GM12878 (cell line): ENCODE results near the gene GNA14. TPM values are rescaled to one million over a fixed set of nuclear protein-coding genes. Genes with fewer than 3 reads are reported as not detected.
A peak's percentile ranks its signal among the peaks of the same experiment; 100 is the strongest.

ENCODE experiments used
- ATAC-seq: fragments of 200-7000 bp; cut with Tn5 transposase; 3 replicates; pipeline ENCODE4 v1.9.1; 2020; ENCODE audit warnings: mild to moderate bottlenecking, moderate library complexity
- BruUV-seq: library from RNA; stranded (reverse); fragments of 400-500 nt; replicated peaks from 2 replicates; lab custom pipeline; 2021; lab: Mats Ljungman, UMichigan
- CTCF ChIA-PET: fragments of 300-600 bp; sonication (Branson Sonifier 250); formaldehyde crosslinking; extraction: SDS; loops from one replicate; lab custom pipeline; 2021; ENCODE audit warnings: inconsistent platforms; lab: Yijun Ruan, JAX
- POLR2A ChIA-PET: fragments of 350-600 bp; formaldehyde crosslinking; extraction: SDS; loops from one replicate; lab custom pipeline; 2021; ENCODE audit warnings: inconsistent platforms; lab: Charles Lee
- RAD21 ChIA-PET: fragments of 300-600 bp; sonication (Branson Sonifier 250); formaldehyde crosslinking; loops from one replicate; lab custom pipeline; 2023; ENCODE audit warnings: antibody characterized with exemption; ENCODE audit not compliant: unreplicated experiment; lab: Charles Lee
- SMC1A ChIA-PET: fragments of 300-600 bp; sonication (Branson Sonifier 250); formaldehyde crosslinking; loops from one replicate; lab custom pipeline; 2023; ENCODE audit not compliant: unreplicated experiment, uncharacterized antibody; lab: Charles Lee
- DNase-seq: peaks from one replicate; pipeline ENCODE4 v3.0.0-alpha.2; 2011; ENCODE audit warnings: low read depth, low spot score
- FAIRE-seq: peaks from 3 replicates; lab custom pipeline; 2011; peaks lifted over from hg19 to GRCh38; lab: Jason Lieb, UNC
- H2AFZ ChIP-seq: 2 replicates; pipeline ENCODE4 v1.6.0; 2011; ENCODE audit warnings: low read depth, low read length, control low read depth; ENCODE audit not compliant: control insufficient read depth
- H3K27ac ChIP-seq: 2 replicates; pipeline ENCODE4 v1.5.1; 2011; ENCODE audit warnings: control low read depth; ENCODE audit not compliant: control insufficient read depth, insufficient read depth
- H3K27me3 ChIP-seq, 2 experiments: replicated peaks in 1 of 2; 2 replicates each; pipeline versions ENCODE4 v1.6.0 to v1.6.1; 2011; ENCODE audit warnings: low read length in 1 of 2; ENCODE audit not compliant: control insufficient read depth in 2 of 2, insufficient read depth in 2 of 2
- H3K36me3 ChIP-seq, 2 experiments: 2 replicates each; pipeline ENCODE4 v1.5.1; 2011; ENCODE audit warnings: low read length in 1 of 2; ENCODE audit not compliant: control insufficient read depth in 2 of 2, insufficient read depth in 2 of 2
- H3K4me1 ChIP-seq: 2 replicates; pipeline ENCODE4 v1.6.1; 2011; ENCODE audit warnings: mild to moderate bottlenecking, low read length, moderate library complexity, mixed read lengths; ENCODE audit not compliant: control insufficient read depth, insufficient read depth
- H3K4me2 ChIP-seq: 2 replicates; pipeline ENCODE4 v1.6.0; 2011; ENCODE audit warnings: control low read depth; ENCODE audit not compliant: control insufficient read depth, insufficient read depth
- H3K4me3 ChIP-seq: fragments of 200-600 bp; sonication (generic); 2 replicates; pipeline ENCODE4 v1.5.1; 2016
- H3K79me2 ChIP-seq: 2 replicates; pipeline ENCODE4 v1.6.0; 2011; ENCODE audit warnings: low read length; ENCODE audit not compliant: control insufficient read depth, insufficient read depth
- H3K9ac ChIP-seq: 2 replicates; pipeline ENCODE4 v1.8.0; 2011; ENCODE audit warnings: low read length, control low read depth, mixed read lengths; ENCODE audit not compliant: control insufficient read depth, insufficient read depth
- H3K9me3 ChIP-seq: replicated peaks from 3 replicates; pipeline ENCODE4 v1.5.1; 2011; ENCODE audit warnings: mild to moderate bottlenecking, low read length; ENCODE audit not compliant: control insufficient read depth, insufficient read depth
- H4K20me1 ChIP-seq: 2 replicates; pipeline ENCODE4 v1.6.0; 2011; ENCODE audit not compliant: control insufficient read depth, insufficient read depth
- ATF7 ChIP-seq: fragments of 450-650 bp; IDR thresholded peaks from 2 replicates; pipeline ENCODE4 v1.6.1; 2016; ENCODE audit warnings: low read depth, mild to moderate bottlenecking
- CHD1 ChIP-seq: IDR thresholded peaks from 2 replicates; pipeline ENCODE4 v1.6.1; 2012; ENCODE audit warnings: low read depth, low read length, improper control_type of control experiment
- POLR2A ChIP-seq: IDR thresholded peaks from 2 replicates; pipeline ENCODE4 v1.6.1; 2011; ENCODE audit warnings: low read depth, mild to moderate bottlenecking, low read length
- RAD21 ChIP-seq: IDR thresholded peaks from 2 replicates; pipeline ENCODE4 v1.6.1; 2011; ENCODE audit warnings: mild to moderate bottlenecking, low read depth, low read length, moderate library complexity; ENCODE audit not compliant: insufficient read depth
- RB1 ChIP-seq: fragments of 450-650 bp; formaldehyde crosslinking; IDR thresholded peaks from 2 replicates; pipeline ENCODE4 v1.6.1; 2017; ENCODE audit warnings: mild to moderate bottlenecking, borderline replicate concordance
- SMC3 ChIP-seq: IDR thresholded peaks from 2 replicates; pipeline ENCODE4 v1.6.1; 2011; ENCODE audit warnings: low read length, improper control_type of control experiment, borderline replicate concordance
- YY1 ChIP-seq: IDR thresholded peaks from 2 replicates; pipeline ENCODE4 v1.6.1; 2011; ENCODE audit warnings: low read depth, mild to moderate bottlenecking, low read length
- ZSCAN29 ChIP-seq: fragments of 450-650 bp; IDR thresholded peaks from 2 replicates; pipeline ENCODE4 v1.6.1; 2017; ENCODE audit warnings: mild to moderate bottlenecking, moderate library complexity
- WGBS: methylation state at CpG from one replicate; pipeline ENCODE4 v1.1.6; 2016; ENCODE audit warnings: low lambda C conversion rate; ENCODE audit not compliant: insufficient replicate concordance, insufficient coverage; ENCODE audit errors: missing lambda C conversion rate; 5-methylcytosine and 5-hydroxymethylcytosine counted together
- in situ Hi-C: fragments of 300-500 bp; cut with MboI; formaldehyde crosslinking; loops from 9 replicates; pipeline ENCODE4 v1.14.3; 2018; ENCODE audit warnings: mixed read lengths
- intact Hi-C: fragments of 100-400 bp; cut with micrococcal nuclease; formaldehyde crosslinking; loops from one replicate; pipeline ENCODE4 v1.14.2; 2022; ENCODE audit not compliant: unreplicated experiment
- polyA plus RNA-seq, 11 experiments: library from polyadenylated mRNA; depleted of rRNA in 4 of 11; unstranded in 6 of 11; stranded (reverse) in 5 of 11; fragments of >200 nt; fragmentation: Nextera tagmentation in 4 of 11; fragmentation: Illumina TruSeq in 1 of 11; extraction: Ambion mirVana in 4 of 11; extraction: Trizol in 1 of 11; gene quantifications; 1 replicate in 1 of 11; 2 replicates in 10 of 11; pipeline versions ENCODE4 v1.2.1 to v1.2.3, GENCODE V29; 2011 to 2016; ENCODE audit warnings: inconsistent platforms in 2 of 11, missing spikeins in 2 of 11, low read depth in 1 of 11
- total RNA-seq, 4 experiments: library from RNA; depleted of rRNA in 3 of 4; stranded (reverse); fragments of >200 nt in 3 of 4; fragmentation: Illumina TruSeq in 1 of 4; extraction: Trizol in 1 of 4; gene quantifications; 2 replicates each; pipeline versions ENCODE4 v1.2.1 to v1.2.3, GENCODE V29; 2013 to 2021
- TF ChIP-seq, protein P1 (sequence below): fragments of 450-650 bp; formaldehyde crosslinking; IDR thresholded peaks from 2 replicates; pipeline ENCODE4 v1.5.0; 2022; ENCODE audit warnings: mild to moderate bottlenecking, missing genetic modification characterization
- TF ChIP-seq, protein P2 (sequence below), 3 experiments: IDR thresholded peaks in 2 of 3; conservative IDR thresholded peaks in 1 of 3; 2 replicates each; pipeline ENCODE4 v1.5.1; 2011; ENCODE audit warnings: low read depth in 3 of 3, low read length in 3 of 3, mild to moderate bottlenecking in 3 of 3, control low read depth in 2 of 3, moderate library complexity in 2 of 3, inconsistent platforms in 1 of 3, mixed read lengths in 1 of 3; ENCODE audit not compliant: control insufficient read depth in 2 of 3, insufficient read depth in 1 of 3; ENCODE audit errors: extremely low read depth in 1 of 3

The GNA14 gene
- total and polyA plus RNA-seq, 10 of the 15 experiments (the other 5 are each of a cell fraction or from before 2014, with no cell fraction given): 0.17 TPM; not detected in 9

DNA sequence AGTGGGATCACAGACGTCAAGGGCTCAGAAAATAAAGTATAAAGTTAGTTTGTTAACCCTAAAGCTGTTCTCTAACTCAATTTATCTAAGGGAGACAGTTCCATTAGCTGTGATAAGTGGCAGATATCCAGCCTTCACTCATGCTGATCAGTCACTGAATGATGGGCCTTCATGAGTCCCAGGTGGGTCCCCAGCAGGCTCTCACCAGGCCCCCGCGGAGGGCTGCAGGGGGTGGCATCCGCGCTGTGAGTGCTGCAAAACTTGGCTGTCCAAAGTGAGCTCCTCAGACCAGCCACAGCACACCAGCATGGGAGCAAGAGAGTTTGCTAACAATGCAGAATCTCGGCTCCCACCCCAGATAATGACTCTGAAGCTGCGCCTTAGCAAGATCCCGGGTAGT is 187.2 kb downstream of the GNA14 start:
- Histone ChIP-seq H3K79me2 (no peaks in the 10 kb centered on the region), H3K4me3 (no peak overlapping the region), H3K27ac (no peak overlapping the region)
- no TSS peak for BruUV-seq
- intact Hi-C loops (no loop called here), in situ Hi-C loops (no loop called here)
- POLR2A ChIA-PET: no interaction called here
- 51% methylated on average over 8 of the region's 8 CpGs for WGBS
- TF ChIP-seq ATF7: no peak
- TF ChIP-seq ZSCAN29: no peak
- TF ChIP-seq, all 136 proteins: peak for 0
- Histone ChIP-seq H3K4me1 (no peaks in the 10 kb centered on the region), H3K9me3 (no peaks in the 10 kb centered on the region), H3K4me2 (no peak overlapping the region), H2AFZ (no peak overlapping the region), H3K36me3 (no peaks in the 10 kb centered on the region), H3K27me3 (no peaks in the 10 kb centered on the region; a peak in 1 of 4 replicates), H4K20me1 (no peaks in the 10 kb centered on the region), H3K9ac (no peak overlapping the region)
- ChIA-PET RAD21 (no interaction called here), CTCF (interaction anchor here (0.6 to 1.2 kb wide), 6 partner anchors 16 to 661 kb away, joined by 3 read pairs; no protein-coding TSS in a partner anchor), SMC1A (interaction anchor here (1.1 kb wide), 1 partner anchor 13 kb away, joined by 3 read pairs; no protein-coding TSS in a partner anchor)
- no peak for DNase-seq
- no peak for FAIRE-seq
- ATAC-seq: no peak

DNA sequence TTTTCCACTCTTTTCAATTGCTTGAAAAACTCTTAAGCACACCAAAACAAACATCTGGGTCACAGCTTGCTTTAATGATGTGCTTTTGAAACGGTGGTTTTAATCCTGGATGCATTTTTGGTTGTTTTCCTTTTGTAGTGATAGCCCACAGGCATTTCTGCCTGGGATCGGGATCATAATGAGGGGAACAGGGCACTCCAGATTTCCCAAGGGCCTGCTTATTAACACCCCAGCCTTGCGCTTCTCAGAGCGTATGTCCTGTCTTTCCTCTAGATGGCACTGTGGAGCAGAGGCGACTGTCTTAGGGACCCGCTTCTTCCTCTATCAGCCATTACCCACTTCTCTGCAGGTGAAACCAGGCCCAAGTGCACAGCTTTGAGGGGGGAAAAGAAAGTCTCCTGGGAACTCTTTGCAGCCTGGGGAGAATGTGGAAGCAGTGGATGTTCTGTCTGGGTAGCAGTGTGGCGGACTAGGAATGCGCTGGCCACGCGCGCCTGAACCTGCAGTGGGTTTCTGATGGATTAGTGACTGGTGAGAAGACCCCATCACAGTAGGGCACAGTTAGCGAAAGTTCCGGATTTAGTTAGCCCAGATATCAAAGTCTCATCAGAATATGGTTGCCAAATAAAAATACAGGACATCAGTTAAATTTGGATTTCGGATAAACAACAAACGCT is 190.1 kb downstream of the GNA14 start:
- Histone ChIP-seq H3K36me3 (no peaks in the 10 kb centered on the region), H3K9me3 (no peaks in the 10 kb centered on the region), H4K20me1 (no peaks in the 10 kb centered on the region), H2AFZ (no peak overlapping the region), H3K79me2 (no peaks in the 10 kb centered on the region), H3K9ac (no peak overlapping the region), H3K4me2 (no peak overlapping the region), H3K27me3 (no peaks in the 10 kb centered on the region; a peak in 2 of 4 replicates), H3K4me3 (no peak overlapping the region), H3K4me1 (no peaks in the 10 kb centered on the region), H3K27ac (no peak overlapping the region)
- WGBS: 42% methylated on average over 15 of the region's 15 CpGs
- DNase-seq: no peak
- POLR2A ChIA-PET: no interaction called here
- in situ Hi-C loops (no loop called here), intact Hi-C loops (loop anchor here (5.0 to 10.0 kb wide), 4 partner anchors 127 to 664 kb away; partner anchors contain the start of gene GNAQ)
- BruUV-seq: no TSS peak
- peak; percentile 38 for FAIRE-seq
- TF ChIP-seq, protein P1, sequence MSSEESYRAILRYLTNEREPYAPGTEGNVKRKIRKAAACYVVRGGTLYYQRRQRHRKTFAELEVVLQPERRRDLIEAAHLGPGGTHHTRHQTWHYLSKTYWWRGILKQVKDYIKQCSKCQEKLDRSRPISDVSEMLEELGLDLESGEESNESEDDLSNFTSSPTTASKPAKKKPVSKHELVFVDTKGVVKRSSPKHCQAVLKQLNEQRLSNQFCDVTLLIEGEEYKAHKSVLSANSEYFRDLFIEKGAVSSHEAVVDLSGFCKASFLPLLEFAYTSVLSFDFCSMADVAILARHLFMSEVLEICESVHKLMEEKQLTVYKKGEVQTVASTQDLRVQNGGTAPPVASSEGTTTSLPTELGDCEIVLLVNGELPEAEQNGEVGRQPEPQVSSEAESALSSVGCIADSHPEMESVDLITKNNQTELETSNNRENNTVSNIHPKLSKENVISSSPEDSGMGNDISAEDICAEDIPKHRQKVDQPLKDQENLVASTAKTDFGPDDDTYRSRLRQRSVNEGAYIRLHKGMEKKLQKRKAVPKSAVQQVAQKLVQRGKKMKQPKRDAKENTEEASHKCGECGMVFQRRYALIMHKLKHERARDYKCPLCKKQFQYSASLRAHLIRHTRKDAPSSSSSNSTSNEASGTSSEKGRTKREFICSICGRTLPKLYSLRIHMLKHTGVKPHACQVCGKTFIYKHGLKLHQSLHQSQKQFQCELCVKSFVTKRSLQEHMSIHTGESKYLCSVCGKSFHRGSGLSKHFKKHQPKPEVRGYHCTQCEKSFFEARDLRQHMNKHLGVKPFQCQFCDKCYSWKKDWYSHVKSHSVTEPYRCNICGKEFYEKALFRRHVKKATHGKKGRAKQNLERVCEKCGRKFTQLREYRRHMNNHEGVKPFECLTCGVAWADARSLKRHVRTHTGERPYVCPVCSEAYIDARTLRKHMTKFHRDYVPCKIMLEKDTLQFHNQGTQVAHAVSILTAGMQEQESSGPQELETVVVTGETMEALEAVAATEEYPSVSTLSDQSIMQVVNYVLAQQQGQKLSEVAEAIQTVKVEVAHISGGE (CRISPR knock-in tag): no peak
- no peak for TF ChIP-seq POLR2A
- peak; percentile 40; the same call in 1 of the 2 replicates for TF ChIP-seq SMC3
- TF ChIP-seq RAD21: peak; percentile 38; the same call in 1 of the 2 replicates
- TF ChIP-seq, protein P2, sequence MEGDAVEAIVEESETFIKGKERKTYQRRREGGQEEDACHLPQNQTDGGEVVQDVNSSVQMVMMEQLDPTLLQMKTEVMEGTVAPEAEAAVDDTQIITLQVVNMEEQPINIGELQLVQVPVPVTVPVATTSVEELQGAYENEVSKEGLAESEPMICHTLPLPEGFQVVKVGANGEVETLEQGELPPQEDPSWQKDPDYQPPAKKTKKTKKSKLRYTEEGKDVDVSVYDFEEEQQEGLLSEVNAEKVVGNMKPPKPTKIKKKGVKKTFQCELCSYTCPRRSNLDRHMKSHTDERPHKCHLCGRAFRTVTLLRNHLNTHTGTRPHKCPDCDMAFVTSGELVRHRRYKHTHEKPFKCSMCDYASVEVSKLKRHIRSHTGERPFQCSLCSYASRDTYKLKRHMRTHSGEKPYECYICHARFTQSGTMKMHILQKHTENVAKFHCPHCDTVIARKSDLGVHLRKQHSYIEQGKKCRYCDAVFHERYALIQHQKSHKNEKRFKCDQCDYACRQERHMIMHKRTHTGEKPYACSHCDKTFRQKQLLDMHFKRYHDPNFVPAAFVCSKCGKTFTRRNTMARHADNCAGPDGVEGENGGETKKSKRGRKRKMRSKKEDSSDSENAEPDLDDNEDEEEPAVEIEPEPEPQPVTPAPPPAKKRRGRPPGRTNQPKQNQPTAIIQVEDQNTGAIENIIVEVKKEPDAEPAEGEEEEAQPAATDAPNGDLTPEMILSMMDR (IDR thresholded peaks at IDR 0.05 in 2 of 3, conservative IDR thresholded peaks at IDR 0.05 in 1 of 3; ENCODE audit: control insufficient read depth in 2 of 3, extremely low read depth in 1 of 3, insufficient read depth in 1 of 3, low read depth in 3 of 3, low read length in 3 of 3): peak; percentile 69 to 83 (median 72)
- no peak for TF ChIP-seq CHD1
- peak; percentile 64 for TF ChIP-seq YY1
- TF ChIP-seq RB1: 0 out of 2 replicates have a peak, but pooled peaks have one; percentile 29
- ATAC-seq: peak; percentile 94
- SMC1A ChIA-PET: interaction anchor here (0.9 to 3.3 kb wide), 14 partner anchors 8 to 662 kb away, joined by 3 to 17 read pairs (median 6); no protein-coding TSS in a partner anchor
- RAD21 ChIA-PET: interaction anchor here (0.9 to 2.4 kb wide), 8 partner anchors 18 to 664 kb away, joined by 3 to 16 read pairs (median 5); no protein-coding TSS in a partner anchor
- CTCF ChIA-PET: interaction anchor here (0.7 to 7.1 kb wide), 44 partner anchors 10 to 758 kb away, joined by 3 to 79 read pairs (median 4); no protein-coding TSS in a partner anchor
